Measurements from ENCODE around the gene UNC50.

Gene UNC50, protein sequence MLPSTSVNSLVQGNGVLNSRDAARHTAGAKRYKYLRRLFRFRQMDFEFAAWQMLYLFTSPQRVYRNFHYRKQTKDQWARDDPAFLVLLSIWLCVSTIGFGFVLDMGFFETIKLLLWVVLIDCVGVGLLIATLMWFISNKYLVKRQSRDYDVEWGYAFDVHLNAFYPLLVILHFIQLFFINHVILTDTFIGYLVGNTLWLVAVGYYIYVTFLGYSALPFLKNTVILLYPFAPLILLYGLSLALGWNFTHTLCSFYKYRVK

DNA sequence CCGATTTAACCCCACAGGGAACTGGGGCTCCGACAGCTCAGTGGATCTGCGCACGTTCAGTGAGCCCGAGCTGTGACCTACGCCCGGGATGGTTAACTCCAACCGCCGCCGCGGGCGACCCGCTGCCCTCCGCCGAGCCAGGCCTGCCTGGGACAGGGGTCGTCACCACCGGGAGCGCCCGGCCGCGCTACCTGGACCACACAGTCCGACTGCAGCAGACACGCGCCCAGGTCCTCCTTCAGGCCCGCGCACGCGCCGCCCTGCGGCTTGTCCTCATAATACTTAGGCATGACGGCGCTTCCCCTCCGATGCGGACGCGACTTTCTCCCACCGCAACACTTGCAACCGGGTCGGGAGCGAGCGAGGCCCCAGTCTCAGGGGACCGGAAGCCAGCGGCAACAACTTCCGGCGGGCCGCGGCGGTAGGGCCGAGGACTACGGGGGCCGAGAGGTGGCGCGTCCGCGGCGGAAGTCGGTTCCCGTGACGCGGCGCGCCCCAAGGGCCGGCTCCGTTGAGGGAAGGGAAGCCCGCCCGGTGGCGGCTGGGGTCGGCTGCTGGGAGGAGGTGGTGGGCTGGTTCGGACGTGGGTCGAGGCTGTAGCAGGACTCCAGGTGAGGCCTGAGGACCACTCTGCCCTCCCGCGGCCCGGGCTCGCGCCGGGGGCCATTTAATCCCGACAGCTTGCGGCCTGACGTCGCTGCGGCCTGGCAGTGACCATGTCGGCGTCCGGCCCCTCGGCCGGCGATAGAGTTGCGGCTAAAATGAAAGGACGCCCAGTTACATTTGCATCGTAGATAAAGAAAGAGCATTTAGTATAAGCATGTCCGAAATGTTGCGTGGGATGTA, at the start of gene UNC50, which contains the start of gene COA5:
Gene UNC50 (plus strand): TSS at position 474 of the 846 bp plus-strand sequence. CDS start 1,171 bp downstream, outside the sequence.
Gene COA5 (minus strand): TSS at position 397 of the 846 bp plus-strand sequence. CDS start 107 bp downstream, at position 290.
- peak; percentile 97 for DNase-seq (ENCODE audit: low spot score)

DNA sequence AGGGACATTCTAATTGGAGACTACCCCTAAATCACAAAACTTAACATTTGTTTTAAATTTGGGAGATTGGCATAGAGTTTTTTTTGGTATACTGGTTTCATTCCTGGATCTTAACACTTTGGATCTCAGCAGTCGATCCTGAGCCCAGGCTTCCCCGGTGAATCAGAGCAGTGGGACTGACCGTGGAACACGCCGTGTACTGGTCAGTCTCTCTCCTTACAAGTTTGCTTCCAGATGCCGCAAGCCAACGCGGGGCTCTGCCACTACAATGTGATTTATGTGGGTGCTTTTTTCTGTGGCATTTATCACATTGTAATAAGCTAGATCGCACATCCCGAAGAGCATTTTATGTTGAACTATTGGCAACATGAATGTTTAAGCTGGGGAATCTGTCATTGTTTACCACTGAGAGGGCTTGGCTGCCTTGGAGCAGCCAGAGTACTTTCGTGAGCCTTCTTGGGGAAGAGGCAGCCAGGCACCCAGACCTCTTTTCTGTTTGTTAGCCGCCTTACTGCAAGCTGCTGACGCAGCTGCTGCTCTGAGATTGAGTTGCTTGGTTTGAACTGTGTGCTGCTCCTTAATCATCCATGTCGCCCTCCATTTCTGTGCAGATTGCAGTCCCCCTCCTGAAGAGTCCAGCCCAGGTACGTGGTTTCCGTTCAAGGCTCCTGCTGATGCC, 49.4 kb upstream of the UNC50 start:
- peak; percentile 35 for DNase-seq (ENCODE audit: low spot score)

DNA sequence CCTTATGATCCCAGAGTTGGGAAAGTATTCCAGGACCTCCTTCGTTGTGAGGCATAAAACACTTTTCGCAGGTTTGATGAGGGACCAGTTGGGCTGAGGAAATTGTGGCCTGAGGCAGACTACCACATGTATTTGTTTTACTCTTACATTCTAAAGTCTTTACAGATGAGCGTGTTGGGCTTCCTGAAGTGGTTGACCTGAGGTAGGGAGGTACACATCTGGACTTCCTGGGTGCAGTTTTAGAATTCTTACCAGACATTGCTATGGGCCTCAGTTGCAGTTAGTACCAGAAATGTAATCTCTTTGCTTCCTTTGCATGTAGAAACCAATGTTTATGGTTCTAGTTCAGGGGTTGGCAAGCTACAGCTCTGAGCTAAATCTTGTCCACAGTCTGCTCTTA, 48.8 kb upstream of the UNC50 start:
- DNase-seq (ENCODE audit: low spot score), result no peak

DNA sequence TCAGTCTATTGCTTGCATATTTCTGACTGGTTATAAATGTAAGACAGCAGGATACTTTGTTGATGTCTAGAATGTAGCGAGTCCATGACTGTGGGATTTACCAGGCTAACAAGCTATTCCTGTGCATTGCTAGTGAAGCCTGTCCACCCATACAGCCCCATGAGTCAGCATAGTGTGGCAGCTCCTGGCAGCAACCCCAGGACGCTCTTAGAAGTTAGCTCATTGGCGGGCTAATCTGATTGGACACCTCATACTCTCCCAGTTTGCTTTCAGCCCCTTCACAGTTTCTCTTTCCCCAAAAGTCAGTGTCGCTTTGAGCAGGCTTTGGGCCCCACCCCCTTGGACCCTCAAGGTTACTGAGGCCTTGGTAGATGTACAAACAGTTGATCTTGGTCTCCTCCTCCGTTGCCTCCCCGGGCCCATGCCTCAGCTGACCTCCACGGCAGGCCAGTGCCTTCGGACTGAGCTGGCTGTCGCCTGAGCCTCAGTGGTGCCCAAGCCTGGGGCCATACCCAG, 48.1 kb upstream of the UNC50 start:
- DNase-seq (ENCODE audit: low spot score), result peak; percentile 91

DNA sequence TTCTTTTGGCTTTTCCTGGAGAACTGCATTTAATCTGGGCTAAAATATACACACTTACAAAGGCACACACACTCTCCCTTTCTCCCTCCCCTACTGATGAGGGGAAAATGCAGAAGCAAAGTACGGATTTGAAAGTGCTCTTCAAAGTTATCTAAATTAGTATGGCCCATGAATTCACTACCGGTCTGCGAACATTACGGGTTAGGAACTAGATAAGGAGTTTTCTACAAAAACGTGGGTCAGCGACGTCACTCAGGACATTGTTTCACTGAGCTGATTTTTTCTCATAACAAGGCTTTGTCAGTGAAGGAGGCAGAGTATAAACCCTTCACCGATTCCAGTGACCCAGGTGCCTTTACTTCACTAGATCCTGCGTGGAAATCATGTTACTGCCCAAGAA, 47.4 kb upstream of the UNC50 start:
- DNase-seq (ENCODE audit: low spot score), result no peak

DNA sequence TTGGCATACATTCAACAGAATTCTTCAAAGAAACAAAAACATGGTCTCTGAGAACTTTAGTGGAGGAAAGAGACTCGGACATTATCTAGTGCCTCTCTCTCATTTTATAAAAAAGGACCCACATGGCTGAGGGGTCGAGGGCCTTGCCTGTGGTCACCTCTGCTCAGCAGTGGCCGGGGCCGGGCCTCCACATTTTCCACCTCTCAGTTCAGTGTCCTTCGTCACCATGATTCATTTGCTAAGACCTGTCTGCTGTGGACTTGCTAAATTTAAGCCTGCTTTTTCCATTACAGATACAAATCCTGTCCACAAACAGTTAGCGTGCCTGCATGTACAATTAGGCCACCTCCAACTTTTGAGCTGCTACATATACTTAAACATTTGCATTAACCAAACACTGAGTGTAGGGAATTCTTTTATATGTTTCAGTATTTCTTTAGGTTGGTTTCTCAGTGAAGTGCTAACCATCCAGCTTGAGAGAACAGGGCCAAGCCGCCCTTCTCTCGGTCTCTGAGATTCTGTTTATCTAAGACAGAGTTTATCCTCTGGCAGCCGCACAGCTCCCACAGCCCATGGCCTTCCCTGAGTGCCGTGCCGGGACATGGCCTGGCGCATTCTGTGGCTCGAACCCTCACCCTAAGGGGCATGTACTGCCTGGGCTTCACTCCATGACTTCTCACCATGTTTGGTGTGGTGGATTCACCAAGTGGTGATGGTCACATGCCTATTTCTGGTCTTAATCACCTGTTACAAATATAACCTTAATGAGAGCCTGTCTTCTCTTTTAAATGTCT, 46.3 kb upstream of the UNC50 start:
- DNase-seq (ENCODE audit: low spot score), result no peak

DNA sequence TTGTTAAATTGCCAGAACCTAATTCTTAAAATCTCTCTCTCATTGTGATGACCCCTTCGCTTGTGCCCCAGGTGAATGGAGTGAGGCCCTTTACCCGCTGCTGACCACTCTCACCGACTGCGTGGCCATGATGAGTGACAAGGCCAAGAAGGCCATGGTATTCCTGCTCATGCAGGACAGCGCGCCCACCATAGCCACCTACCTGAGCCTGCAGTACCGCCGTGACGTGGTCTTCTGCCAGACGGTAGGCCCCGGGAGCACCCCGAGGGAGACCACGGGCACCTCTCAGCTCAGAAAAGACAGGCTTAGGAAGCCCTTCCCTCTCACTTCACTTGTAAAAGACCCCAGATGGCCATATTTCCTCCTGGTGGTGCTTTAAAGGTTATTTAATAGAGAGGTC, 45.0 kb upstream of the UNC50 start:
- DNase-seq (ENCODE audit: low spot score), result no peak

DNA sequence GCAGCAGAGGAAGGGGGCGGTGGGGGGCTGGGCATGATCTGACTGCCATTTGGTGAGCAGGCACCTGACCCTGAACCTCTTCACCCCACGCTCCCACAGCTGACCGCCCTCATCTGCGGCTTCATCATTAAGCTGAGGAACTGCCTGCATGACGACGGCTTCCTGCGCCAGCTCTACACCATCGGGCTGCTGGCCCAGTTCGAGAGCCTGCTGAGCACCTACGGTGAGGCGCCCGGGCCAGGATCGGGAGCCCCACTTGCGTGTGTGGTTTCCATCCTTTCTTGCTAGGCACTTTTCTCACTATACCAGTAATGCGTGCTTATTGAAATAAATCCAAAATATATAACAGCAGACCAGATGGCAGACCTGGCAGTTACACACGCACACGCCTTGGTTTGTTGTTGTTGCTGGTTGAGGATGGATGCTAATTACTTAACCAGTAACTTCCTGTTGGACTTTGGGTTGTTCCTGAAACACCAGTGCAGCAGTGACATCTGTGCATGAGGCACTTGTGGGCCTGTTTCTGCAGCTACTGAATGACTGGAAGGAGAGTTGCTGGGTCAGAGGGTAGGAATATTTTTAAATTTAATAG, 43.8 kb upstream of the UNC50 start:
- DNase-seq (ENCODE audit: low spot score), result no peak

DNA sequence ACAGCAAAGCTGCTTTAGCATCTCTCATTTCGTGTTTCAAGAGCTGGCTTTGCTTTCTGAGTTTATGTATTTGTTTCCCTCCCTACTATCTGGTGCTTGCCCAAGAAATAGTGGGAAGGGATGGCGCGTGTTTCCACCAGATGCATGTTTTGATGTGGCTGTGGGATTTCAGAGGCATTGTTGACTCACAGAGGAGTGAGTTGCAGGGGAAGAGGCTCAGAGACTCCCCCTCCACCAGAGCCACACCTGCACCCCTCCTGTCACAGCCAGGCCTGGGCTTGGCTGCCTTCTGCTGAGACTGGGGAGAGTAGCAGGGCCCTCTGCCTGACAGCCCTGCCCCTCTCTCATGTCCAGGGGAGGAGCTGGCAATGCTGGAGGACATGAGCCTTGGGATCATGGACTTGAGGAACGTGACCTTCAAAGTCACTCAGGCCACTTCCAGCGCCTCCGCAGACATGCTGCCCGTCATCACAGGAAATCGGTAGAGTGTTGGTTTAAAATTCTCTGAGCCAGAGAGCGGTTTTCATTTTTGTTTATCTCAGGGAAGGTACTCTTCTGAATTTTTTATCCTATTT, 43.0 kb upstream of the UNC50 start:
- DNase-seq (ENCODE audit: low spot score), result no peak

DNA sequence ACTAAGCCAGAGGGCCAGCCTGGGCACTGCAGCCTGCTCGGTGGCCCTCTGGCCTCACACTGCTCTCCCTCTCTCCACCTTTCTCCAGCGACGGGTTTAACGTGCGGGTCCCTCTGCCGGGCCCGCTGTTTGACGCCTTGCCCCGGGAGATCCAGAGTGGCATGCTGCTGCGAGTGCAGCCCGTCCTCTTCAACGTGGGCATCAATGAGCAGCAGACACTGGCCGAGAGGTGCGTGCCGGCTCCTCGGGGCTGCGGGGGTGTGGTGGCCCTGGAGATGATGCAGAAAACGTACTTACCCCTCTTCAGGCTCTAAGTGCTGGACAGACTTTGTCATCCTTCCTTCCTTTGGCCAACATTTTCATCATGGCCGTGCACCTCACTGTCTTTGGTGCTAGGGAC, 42.4 kb upstream of the UNC50 start:
- no peak for DNase-seq (ENCODE audit: low spot score)

DNA sequence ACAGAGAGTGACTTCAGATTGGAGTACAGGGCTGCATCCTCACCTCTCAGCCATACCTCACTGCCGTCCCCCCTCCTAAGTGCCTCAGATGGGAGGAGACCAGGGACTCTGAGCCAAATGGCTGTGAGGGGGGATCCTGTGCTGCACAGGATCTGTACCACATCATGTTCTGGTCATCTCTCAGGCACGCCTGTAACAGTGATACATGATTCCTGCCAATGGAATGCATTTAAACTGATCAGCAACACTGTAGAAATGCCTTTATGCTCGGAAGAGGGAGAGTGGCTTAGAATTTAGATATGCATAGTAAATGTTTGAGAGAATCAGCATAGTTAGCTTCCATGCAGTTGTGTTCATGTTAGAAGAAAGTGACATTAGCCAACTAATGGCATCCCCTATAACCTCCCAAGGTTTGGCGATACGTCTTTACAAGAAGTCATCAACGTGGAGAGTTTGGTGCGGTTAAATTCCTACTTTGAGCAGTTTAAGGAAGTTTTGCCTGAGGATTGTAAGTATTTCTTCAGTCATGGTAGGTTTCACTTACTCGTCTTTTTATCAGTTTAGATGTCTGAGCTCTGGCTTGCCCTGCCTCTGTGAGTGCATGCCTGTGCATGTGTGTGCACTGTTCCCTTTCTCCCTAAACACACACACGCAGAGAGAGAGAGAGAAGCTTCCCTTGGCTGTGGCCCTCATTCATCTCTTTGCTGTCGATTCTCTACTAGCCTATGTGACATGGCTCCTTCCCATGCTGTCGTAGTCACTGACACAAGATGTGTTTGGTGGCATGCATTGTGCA, 40.0 kb upstream of the UNC50 start:
- DNase-seq (ENCODE audit: low spot score), result peak; percentile 73

DNA sequence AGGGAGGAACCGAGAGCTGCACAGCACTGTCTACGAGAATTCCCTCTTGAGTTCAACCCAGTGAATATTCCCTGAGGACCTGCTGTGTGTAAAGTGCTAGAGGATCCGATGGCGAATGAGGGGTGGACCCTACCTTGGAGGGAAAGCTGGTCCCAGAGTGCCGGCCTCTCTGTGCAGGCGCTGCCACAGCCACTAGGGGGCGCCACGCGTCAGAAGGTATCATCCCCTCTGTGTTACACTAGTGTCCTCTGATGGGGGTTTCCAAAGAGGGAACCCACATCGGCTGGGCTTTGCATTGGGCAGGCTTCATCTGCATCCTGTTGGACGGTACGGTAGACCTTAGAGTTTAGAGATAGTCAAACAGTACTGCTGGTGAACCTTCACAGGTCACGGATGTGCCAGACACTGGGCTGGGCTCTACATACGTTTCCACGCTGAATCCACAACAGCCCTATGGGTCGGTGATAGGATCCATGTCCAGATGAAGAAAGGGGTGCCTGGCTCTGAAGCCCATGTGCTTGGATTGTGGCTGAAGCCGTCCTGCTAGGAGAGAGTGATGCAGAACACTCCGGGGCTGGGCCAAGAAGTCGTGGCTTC, 39.1 kb upstream of the UNC50 start:
- peak; percentile 59 for DNase-seq (ENCODE audit: low spot score)

DNA sequence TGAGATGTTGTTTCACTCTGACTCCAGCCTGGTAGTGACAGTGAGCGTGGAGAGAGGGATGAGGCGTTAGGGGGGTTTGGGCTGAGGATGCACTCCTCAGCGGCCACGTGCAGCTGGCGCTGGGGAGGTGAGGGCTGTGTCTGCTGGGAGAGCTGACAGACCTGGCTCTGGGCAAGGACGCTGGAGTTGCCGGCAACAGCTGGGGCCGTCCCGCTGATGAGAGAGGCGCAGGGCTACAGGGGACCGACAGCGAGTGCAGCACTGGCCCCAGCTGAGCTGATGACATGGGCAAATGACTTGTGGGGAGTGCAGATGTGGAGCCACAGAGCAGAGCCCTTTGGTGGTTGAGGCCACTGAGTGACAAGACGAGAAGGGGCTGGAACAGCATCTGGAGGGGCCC, 38.5 kb upstream of the UNC50 start:
- no peak for DNase-seq (ENCODE audit: low spot score)

DNA sequence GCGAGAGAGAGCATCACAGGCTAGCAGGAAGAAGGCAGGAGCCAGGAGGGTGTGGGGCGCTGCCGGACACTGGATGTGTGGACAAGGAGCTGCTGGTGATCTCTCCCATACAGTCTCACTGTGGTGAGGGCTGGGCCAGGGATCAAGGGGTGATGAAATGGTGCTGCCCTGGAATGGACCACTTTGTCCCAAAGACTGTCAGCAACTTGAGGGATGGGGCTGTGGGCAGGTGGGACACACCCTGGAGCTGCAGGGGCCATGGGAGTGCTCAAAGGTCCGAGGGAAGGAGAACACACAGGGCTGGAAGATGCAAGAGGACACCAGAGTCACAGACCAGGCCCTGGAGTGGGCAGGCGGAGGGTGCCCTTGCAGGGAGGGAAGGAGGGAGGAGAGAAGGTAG, 38.0 kb upstream of the UNC50 start:
- DNase-seq (ENCODE audit: low spot score), result no peak

DNA sequence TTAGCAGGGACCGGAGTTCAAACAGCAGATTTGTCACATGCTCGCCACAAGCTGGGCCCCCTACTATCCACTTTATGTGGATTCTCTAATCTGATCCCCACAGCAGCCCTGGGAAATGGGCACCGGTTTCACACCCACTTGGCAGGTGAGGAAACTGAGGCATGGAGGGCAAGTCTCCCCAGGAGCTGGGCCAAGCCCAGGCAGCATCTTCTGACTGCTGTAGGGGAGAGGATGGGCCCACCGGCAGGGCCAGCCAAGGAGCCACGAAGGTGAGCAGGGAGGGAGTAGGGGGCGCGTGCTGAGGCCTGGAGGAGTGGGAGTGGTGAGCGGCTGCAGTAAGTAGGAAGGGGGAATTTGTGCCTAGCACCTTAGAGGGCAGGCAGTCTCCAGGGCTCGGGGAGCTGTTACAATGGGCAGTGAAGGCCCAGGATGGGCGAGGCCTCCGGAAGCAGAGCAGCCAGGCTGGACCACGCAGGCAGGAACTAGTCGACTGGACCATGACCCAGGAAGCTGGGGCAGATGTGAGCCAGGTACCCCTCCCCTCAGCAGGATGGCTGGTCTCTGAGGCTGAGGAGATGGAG, 37.2 kb upstream of the UNC50 start:
- DNase-seq (ENCODE audit: low spot score), result no peak

DNA sequence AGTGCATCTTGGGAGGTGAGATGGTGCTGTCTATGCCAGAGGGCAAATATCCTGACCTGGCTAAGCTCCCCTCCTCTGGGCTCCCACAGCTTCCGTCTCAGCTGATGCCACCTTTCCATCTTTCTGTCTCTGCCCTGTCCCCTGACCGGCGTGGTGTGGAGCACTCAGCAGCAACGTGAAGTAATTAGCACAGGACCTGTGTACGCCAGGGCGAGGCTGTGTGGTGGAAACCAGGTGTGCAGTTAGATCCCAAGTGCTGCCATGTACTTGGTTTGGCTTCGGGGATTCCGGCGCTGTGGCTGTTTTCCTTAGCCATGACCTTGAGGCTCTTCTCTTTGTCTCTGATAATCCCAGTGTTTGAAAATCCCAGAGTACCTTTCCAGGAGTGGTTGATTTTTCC, 36.6 kb upstream of the UNC50 start:
- no peak for DNase-seq (ENCODE audit: low spot score)

DNA sequence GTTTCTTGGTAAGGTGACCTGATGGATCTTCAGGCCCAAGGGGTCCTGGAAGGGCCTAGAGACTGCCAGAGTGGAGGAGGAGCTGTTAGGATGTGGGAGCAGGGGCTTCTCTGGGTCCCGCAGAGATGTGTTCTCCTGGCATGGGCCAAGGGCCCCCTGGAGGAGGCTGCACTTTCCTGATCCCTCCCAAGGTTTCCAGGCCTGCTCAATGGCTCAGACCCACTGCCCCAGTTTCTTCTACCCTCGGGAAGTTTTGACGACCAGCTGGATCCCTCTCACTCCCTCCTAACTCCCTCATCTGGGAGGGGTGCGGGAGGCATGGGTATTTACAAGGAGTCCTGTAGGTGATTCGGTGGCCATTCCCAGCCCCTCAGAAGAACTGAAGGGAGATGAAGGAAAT, 36.2 kb upstream of the UNC50 start:
- DNase-seq (ENCODE audit: low spot score), result no peak

DNA sequence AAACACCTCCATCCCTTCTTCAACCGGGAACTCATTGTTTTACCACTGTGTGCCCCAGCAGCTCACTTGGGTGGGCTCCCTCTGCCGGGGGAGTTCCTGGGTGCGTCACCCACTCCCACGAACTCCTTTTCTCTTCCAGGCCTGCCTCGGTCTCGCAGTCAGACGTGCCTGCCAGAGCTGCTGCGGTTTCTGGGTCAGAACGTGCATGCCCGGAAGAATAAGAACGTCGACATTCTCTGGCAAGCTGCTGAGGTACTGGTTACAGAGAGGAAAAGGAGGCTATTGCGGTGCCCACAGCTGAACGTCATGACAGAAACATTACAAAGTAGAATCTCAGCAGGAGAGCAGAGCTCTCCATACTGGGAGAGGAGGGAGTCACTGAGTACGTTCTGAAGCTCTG, 35.7 kb upstream of the UNC50 start:
- DNase-seq (ENCODE audit: low spot score), result peak; percentile 32

DNA sequence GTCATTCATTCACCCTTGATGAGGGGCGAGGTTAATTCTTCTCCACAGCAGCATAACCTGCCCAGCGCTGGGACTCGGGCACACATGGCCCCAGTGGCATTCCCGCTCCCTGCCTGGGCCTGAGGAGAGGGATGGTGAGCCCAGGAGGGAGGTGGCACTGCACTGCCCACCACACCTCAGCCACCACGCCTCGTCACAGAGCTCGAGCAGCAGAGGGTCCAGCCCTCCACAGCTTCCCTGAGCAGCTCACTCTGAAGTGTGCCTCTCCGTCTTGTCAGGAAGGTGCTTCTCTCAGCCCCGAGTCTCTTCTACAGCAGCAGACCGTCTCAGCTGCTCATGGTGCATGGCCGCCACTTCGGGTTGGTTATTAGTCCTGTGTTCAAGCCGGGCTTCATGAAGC, 35.0 kb upstream of the UNC50 start:
- DNase-seq (ENCODE audit: low spot score), result no peak
